Raji (cell line): ENCODE data around the gene ZNF584.

Experiments
- POLR2A ChIP-seq: IDR thresholded peaks from 2 replicates; pipeline ENCODE4 v1.6.1; 2011; ENCODE audit warnings: low read depth, low read length, control low read depth; ENCODE audit not compliant: insufficient read depth

The ZNF584 gene

DNA sequence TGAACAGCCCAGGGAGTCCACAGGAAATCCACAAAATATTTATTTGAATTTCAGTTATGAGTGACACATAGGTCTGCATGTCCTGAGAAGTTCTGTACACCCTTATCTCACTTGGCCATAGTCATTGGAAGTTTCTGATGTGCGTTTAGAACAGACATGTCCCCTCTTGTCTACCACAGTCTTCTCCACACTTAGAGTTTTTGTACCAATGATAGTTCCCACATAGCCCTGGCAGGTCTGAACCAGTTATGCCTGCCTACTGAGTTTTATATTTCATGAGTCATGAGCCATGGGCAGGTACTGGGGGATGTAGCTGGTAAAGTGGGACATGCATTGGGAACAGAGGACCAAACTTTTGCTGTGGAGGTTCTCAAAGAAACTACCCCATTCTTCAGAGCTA is 20.2 kb downstream of the ZNF584 start:
- no peak for TF ChIP-seq POLR2A

DNA sequence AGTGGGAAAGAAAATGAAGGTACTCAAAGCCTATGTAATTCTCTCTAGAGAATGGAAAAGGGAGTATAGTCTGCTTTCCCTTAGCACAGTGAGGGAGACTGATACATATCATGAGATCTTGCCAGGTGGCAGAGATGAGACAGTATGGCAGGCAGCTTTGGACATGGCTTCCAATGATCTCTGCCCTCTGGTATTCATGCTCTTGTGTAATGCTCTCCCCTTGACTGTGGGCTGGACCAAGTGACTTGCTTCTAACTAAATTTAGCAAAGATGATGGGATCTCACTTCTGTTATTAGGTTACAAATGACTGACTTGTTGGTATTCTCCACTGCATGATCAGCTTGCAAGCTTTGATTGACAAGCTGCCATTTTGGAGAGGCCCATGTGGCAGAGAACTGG is 21.3 kb downstream of the ZNF584 start:
- no peak for TF ChIP-seq POLR2A

DNA sequence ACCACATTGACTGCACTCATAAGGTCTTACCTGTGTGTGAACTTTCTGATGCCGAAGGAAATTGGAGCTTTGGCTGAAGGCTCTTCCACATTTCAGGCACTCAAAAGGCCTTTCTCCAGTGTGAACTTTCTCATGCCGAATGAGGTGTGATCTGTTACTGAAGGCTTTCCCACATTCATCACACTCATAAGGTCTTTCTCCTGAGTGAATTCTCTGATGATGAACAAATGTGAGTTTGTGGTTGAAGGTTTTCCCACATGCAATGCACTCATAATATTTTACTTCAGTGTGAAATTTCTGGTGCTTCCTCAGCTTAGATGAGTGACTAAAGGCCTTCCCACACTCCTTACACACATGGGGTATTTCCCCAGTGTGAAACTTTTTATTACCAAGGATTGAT is 25.8 kb downstream of the ZNF584 start:
- TF ChIP-seq POLR2A = no peak

DNA sequence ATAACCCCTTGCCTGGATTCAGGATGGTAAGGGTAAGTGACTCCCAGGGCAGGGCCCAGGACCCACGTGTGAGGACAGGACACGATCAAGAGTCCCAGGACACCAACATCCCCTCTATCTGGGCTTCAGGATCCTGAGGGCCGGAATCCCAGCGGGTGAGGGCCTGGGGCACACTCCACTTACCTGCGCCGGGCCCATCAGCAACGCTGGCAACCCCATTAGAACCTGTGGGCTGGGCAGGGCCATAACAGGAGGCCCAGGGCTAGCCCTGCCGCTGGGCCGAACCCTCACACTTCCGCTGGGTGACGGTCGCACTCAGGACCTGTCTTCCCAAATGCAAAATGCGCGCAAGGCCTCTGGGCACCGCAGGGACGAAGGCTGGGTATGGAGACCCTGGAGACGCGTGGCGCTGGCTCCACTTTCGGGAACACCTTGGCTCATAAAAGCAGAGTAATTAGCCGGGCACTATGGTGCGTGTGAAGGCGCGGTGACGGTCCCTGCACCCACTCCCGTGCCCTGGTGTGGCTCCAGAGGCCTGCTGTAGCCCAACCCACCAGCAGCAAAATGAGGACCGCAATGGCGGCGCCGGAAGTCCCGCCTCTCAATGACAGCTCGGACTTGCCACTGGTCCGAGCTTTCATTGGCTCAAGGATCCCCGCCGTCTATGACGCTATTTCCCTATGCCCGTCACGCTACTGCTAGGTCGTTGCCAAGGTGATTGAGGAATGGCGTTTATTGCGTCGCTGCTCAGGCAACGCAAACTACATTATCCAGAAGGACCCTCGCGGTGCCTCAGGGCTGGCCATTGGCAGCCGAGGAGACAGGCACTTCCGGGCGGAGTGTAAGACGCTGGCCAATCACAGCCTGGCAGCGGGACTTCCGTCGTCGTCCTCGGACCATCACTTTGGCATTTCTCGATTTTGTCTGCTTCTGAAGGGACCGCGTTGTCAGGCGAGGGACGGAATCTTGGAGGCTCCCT is 31.4 kb downstream of the ZNF584 start, which contains the start of gene ZNF132:
Gene ZNF132, minus strand, starts transcription at position 578 of the 979 bp plus-strand sequence. Its CDS starts 332 bp downstream, at position 246.
- TF ChIP-seq POLR2A = peak; percentile 72

DNA sequence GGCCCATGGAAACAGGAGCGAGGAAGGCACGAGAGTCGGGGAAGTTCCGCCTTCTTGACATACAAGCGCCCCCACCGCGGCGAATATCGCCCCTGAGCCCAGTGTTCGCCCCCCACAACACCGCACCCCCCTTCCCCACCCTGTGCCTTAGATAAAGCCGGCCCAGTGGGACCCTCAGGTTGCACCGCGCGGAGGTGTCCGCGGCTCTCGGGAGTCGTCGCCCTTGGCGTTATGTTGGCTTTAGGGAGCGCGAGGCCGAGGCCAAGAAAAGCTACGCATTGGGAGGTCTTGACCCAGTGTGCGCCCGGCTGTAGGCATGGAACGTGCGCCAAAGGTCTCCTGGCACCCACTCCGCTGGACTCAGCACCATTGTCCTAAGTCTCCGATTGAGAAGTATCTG is 32.1 kb downstream of the ZNF584 start:
- no peak for TF ChIP-seq POLR2A

DNA sequence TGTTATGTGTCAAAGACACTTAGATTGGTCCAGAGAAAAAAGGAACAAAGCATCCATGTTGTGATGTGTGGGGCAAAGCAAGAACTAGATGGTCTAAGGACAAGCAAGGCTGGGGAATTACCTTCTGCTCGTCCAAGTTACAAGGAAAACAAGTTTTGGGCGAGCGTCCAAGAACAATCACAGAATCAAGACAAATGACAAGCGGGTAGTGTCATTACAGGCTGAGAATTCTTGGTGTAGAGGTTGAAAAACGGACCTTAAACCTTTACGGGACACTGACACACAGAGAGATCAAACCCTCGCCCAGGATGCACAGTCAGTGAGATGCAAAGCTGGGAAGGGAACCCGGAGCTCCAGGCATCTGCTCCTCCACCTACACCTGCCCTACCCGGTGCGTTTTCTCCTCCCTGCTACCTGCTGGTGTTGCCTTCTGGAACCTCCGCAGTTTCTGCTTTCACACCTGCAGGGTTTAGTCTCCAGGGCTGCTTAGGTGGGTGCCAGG is 42.5 kb downstream of the ZNF584 start:
- no peak for TF ChIP-seq POLR2A

DNA sequence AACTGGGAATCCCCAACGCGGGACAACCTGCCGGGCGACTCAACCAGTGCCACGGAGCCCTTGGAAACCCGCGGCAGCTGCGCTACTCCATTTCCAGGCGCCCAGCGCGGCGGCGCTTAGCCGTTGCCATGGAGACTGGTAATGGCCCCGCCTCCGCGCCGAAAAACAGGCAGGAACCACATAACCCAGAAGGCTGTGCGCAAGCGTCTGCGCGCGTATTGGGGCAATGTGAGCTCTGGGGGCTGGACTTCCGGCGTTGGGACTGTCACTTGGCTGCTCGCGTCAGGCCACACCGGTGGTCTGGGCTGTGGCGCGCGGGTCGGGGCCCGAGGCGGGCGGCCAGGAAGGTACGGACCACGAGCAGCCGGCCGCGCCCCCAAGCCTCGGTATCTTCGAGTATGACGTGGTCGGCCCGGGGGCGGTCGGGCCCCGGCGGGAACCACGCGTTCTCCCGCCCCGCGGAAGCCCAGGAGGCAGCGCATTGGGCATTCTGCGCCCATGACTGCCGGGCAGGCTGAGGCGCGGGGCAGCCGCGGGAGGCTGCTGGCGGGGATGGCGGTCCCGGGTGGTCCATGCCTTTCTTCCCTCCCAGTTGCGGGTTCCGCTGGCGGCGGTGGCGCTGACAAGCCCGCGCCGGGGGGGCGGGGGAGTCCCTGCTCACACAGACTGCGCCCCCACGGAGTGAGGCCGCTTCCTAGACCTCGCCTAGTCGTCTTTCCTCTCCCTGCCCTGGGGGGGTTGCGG is 43.1 kb downstream of the ZNF584 start, which contains the start of gene ZNF324B:
Gene ZNF324B, plus strand, starts transcription at position 265 of the 744 bp plus-strand sequence. CDS start 2,080 bp downstream, outside the sequence.
- peak; percentile 85 for TF ChIP-seq POLR2A

DNA sequence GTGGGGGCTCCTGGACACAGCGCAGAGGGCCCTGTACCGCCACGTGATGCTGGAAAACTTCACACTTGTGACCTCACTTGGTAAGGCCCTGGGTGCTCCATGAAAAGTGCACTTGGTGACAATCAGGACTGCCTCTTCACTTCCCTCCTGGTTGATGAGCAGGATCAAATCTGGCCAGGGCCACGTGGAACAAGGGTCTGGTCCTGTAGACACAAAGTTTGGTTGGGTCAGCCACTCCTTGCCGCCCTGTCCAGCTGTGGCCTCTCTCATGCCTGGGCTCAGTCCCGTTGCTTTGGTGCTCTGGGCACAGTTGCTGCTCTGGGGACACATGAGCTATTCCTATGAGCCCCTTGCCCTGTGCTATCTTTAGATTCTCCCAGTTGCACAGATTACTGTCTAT is 45.3 kb downstream of the ZNF584 start:
- TF ChIP-seq POLR2A = no peak

DNA sequence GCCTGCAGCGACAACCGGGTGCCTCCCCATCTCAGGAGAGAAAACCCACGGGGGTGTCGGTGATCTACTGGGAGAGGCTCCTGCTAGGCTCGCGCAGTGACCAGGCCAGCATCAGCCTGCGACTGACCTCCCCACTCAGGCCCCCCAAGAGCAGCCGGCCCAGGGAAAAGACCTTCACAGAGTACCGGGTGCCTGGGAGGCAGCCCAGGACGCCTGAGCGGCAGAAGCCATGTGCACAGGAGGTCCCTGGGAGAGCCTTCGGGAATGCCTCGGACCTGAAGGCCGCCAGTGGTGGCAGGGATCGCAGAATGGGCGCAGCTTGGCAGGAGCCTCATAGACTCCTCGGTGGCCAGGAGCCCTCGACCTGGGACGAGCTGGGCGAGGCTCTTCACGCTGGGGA is 46.9 kb downstream of the ZNF584 start:
- no peak for TF ChIP-seq POLR2A

DNA sequence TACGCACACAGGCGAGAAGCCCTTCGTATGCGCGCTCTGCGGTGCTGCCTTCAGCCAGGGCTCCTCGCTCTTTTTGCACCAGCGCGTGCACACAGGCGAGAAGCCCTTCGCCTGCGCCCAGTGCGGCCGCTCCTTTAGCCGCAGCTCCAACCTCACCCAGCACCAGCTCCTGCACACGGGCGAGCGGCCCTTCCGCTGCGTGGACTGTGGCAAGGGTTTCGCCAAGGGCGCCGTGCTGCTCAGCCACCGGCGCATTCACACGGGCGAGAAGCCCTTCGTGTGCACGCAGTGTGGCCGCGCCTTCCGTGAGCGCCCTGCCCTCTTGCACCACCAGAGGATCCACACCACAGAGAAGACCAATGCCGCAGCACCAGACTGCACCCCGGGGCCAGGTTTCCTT is 47.7 kb downstream of the ZNF584 start:
- no peak for TF ChIP-seq POLR2A

DNA sequence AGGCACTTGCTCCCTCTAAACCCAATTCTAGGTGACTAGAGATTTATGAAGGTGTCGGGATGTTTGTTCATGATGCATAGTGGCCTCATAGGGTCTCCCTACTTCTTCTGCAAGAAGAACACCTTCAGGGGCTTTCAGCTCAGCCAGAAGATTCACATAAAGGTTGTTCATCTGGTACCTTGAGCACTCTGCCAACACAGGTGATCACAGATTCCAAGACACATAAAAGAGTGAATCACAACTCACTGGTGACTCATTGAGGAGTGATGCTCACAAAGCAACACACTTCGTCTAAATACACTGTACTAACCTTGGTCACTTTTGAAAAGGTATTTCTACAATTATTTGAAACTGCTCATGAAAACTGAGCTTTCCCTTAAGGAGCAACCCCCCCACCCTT is 51.6 kb downstream of the ZNF584 start:
- no peak for TF ChIP-seq POLR2A

DNA sequence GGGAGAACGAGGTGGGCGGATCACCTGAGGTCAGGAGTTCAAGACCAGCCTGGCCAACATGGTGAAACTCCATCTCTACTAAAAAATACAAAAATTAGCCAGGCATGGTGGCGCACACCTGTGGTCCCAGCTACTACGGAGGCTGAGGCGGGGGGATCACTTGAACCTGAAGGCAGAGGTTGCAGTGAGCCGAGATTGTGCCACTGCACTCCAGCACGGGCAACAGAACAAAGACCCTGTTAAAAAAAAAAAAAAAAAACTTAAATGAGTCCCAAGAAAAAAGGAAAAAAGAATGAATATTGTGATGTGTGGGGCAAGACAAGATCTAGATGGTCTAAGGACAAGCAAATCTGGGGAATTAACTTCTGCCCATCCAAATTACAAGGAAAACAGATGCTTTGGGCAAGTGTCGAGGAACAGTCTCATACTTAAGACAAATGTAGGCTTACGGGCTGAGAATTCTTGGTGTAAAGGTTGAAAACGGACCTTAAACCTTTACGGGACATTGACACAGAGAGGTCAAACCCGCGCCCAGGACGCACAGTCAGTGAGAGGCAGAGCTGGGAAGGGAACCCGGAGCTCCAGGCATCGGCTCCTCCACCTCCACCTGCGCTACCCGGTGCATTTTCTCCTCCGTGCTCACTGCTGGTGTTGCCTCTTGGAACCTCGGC is 57.8 kb downstream of the ZNF584 start:
- TF ChIP-seq POLR2A = no peak

DNA sequence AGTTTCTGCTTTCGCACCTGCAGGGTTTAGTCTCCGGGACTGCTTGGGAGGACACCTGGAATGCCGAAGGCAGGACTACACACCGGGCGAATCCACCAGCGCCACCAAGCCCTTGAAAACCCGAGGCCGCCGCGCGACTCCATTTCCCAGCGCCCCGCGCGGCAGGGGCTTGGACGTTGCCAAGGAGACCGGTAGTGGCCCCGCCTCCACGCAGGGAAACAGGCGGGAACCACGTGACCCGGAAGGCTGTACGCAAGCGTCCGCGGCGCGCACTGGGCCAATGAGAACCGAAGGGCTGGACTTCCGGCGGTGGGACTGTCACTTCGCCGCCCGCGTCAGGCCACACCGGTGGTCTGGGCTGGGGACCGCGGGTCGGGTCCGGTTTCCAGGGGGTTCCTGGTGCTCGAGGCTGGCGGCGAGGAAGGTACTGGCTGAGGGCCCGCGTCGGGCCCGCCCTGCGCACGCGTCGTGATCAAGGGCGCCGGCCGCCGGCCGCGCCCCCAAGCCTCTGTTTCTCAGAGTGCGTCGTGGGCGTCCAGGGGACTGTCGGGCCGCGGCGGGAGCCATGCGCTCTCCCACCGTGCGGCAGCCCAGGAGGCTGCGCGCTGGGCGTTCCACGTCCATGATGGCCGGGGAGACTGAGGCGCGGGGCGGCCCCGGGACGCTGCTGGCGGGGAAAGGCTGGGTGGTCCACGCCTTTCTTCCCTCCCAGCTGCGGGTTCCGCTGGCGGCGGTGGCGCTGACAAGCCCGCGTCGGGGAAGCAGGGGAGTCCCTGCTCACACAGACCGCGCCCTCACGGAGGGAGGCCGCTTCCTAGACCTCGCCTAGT is 58.5 kb downstream of the ZNF584 start, which contains the start of gene ZNF324:
Gene ZNF324, plus strand, starts transcription at position 321 of the 830 bp plus-strand sequence. CDS start 2,106 bp downstream, outside the sequence.
- TF ChIP-seq POLR2A = peak; percentile 87
